GM18526 (cell line): ENCODE data around the gene LEKR1.

Experiments
- POLR2A ChIP-seq: IDR thresholded peaks from 3 replicates; pipeline ENCODE4 v1.6.1; 2011; ENCODE audit not compliant: insufficient read length; ENCODE audit errors: extremely low read depth

The LEKR1 gene

DNA sequence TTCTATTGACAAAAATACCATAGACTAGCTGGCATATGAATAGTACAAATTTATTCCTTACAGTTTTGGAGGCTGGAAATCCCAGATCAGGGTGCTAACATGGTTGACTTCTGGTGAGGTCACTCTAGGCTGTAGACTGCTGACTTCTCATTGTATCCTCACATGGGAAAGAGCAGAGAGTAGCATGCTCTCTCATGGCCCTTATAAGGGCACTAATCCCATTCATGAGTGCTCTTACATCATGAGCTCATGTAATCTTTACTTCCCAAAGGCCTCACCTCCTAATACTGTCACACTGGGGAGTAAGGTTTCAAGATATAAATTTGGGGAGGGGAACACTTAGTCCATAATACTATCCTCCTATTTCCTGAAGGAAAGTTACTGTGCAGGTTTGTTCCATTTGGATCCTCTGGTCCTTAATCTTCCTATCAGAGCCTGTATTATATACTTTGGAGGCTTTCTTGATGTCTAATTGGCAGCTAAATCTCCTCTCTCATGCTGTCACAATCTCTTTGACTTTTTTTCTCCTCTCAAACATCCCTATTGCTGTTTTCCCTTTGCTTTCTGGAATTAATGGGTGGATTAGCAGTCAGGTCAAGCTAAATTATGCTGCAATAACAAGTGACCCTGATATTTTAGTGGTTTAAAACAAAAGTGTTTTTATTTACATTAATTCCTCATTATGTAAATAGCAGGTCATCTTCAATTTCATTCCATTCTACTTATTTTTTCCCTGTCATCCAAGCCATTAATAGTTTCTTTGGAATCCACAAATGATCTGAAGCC lies 23.1 kb upstream of the LEKR1 start:
- no peak for TF ChIP-seq POLR2A

DNA sequence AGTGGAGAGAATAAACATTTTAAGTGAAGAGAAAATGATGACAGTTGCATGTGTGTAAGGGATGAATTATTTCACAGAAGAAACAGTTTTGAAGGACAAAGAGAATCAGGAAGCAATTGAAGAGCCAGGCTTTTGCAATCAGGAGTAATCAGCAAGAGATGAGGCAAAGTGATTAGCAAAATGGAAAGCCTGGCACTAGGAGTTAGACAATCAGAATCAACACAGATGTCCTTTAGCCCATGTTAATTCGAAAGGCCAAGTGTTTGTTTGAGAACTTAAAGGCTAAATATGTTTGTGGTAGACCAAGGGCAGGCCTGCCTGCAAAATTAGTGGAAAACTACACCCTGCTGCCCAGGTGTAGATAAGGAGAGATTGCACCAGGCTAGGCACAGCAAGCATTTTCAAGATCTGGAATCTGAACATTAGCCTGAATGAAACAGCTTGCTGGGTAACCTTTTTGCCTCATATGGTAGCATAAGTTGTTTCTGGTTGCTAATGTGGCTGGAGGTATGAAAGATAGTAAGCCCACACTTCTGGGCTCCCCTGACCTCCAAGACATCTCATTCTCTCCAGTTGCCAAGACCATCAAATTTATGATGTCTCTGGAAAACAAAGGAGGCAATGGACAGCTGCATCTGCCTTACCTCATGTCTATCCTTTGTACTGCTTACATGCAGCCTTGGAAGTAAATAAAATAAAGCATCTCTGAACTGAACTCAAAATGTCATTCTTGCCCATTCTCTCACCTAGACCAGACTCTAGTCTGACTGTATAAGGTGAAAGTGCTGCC lies 22.0 kb upstream of the LEKR1 start:
- no peak for TF ChIP-seq POLR2A

DNA sequence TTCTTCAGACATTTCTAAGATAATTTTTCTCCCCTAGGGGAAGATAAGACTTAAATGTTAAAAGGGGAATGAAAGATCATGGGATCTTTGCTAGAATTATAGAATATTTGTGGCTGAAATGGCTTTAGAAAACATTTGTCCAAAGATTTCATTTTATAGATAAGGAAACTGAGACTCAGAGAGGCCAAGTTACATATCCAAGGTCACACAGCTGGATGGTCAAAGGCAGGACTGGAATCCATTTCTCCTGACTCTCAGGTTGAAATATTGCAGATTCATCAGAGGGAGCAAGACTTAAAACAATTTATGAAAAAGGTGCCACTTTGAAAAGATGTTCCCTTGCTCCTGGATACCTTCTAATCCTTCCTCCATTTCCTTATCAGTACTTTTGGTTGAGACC lies 19.5 kb upstream of the LEKR1 start:
- no peak for TF ChIP-seq POLR2A

DNA sequence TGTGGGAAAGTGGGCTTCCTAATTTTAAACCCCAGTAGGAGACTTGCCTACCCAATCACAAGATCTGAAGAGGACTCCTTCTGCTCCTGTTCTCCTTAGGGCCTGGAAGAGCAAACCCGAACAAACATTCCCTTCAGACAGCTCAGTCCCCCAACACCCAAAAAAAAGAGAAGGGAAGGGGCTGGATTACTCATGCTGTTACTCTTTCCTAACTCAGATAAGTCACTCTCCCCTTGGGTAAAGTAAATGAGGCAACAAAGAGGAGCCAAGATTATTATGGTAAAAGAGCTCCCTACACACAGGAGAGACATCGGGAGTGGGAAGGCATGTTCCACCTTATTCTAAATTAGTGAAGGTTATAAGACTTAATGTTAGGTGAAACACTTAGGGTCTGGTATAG lies 18.1 kb upstream of the LEKR1 start:
- TF ChIP-seq POLR2A: no peak

- TF ChIP-seq POLR2A: no peak
Measured at GRCh38 chr3:156811089-156811862, 14.9 kb upstream of the LEKR1 start.

GRCh38 chr3:156812521-156813335 lies 13.4 kb upstream of the LEKR1 start:
- no peak for TF ChIP-seq POLR2A

- no peak for TF ChIP-seq POLR2A
Measured at GRCh38 chr3:156814295-156814694, 11.9 kb upstream of the LEKR1 start.

DNA sequence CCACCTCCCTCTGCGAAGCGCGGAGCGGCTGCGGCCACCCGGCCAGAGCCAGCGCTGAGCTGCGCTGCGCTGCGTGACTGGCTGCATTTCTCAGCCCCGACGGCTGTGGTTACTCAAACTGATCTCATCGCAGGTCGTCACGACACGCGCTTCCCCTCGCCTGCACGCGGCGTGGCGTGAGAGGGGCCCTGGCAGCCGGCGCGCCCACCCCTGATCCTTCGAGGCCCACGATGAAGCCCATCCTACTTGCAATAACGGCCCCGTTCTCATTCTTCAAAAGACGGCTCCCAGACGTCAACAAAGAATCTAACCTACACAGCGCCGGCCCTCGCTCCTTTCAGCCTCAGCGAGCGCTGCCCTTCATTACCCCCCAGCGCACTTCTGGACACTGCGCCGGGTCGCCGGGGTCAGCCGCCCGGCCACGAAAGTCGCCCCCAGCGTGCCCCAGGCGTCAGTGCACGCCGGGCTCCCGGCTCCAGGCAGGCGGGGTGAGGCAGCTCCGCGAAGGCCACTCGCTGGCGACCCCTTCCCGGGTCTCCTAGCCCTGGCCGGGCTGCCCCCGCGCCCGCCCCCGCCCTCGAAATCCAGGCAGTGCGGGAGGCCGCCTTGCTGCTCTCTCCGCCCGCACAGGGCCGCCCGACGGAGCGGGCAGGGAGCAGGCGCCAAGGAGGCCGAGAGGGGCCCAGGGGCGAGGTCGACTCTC lies 9.9 kb upstream of the LEKR1 start:
- no peak for TF ChIP-seq POLR2A

- TF ChIP-seq POLR2A: peak; percentile 82
Measured at GRCh38 chr3:156816794-156817645, 9.1 kb upstream of the LEKR1 start.

DNA sequence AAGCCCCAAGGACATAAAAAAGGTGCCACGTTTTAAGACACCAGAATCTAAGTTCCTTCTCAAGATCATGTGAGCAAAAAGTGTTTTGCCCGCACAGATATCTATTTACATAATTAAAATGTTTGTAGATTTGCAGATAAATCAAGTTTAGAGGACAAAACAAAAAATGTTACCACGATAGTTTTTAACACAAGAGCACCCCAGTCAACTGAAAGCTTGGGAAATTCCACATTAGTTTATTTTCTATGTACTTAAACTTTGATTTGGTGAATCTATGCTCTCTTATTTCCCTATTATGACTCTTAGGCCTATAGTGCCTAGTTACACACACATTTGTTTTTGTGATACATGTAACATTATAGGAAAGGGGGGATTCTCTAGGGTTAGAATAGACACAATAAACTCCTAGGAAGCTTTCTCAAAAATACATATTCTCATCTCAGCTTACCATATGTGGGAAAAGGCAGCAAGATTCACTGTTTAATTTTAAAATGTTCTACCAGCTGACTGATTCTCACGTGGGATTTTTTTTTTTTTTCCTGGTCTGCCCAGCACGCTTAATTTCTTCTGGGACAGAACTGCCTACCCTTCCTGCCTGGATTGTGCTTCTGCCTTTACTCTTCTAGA lies 8.4 kb upstream of the LEKR1 start:
- TF ChIP-seq POLR2A: no peak

DNA sequence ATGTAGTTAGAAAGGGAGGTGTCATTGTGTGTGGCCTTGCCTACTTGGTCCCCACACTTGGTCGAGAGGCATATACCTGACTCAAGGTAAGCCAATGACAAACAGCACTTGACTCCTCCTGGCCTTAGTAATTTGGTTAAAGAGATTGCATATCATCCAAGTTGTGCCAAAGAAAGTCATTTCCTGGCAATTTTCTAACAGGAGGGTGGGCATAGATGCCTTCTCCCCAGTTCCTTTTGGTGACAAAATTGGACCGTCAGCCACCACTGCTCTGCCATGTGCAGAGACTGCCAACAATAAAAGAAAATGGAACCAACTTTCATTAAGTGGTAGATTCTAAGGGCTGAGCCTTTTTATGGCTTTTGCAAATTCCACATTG lies 7.9 kb upstream of the LEKR1 start:
- no peak for TF ChIP-seq POLR2A

DNA sequence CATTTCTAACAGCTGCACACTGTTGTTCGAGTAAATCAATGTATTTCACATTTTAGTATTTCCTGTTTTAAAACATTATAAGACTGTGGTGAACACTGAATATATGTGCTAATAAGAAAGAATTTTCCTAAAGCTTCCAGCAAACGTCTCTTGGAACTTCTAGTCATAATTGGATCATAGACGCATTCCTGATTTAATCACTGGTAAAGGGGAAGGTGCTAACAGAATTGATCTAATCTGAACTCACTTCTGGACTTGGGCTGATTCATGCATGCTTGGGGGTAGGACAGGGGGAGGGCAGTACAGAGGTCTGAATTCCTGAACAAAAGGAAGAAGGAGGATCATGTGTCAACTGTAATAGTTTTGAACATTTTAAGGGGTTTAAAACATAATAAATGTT lies 7.3 kb upstream of the LEKR1 start:
- no peak for TF ChIP-seq POLR2A
